ENCODE results near the gene PLOD3.
"Not testable (repeated sequence)": the region's sequence is repeated elsewhere in the genome, so short reads cannot be mapped to it uniquely, and the experiment has no call there.

GRCh38 chr7:101253199-101253598, 35.8 kb upstream of the PLOD3 start:
- not testable (repeated sequence) for TF ChIP-seq CTCF (conservative IDR thresholded peaks at IDR 0.05); ZFX (IDR thresholded peaks at IDR 0.05)

All from C4-2B (cell line).